HepG2 (cell line): ENCODE results near the gene CD248. TPM values are rescaled to one million over a fixed set of nuclear protein-coding genes. Genes with fewer than 3 reads are reported as not detected.

Experiments used
- CBX2 ChIP-seq, 2 experiments: fragments of 200-600 bp in 1 of 2; sonication (generic); formaldehyde crosslinking in 1 of 2; IDR thresholded peaks; 2 replicates each; pipeline versions ENCODE4 v1.7.0 to v1.8.1; 2018 to 2022; ENCODE audit warnings: low read depth in 2 of 2, low read length in 1 of 2, mild to moderate bottlenecking in 1 of 2, missing genetic modification reagents in 1 of 2
- EP300 ChIP-seq, 3 experiments: sonication (generic) in 1 of 3; formaldehyde crosslinking in 1 of 3; IDR thresholded peaks; 2 replicates each; pipeline versions ENCODE4 v1.5.1 to v1.6.1; 2011 to 2020; ENCODE audit warnings: low read depth in 2 of 3, low read length in 2 of 3, borderline replicate concordance in 1 of 3, improper control_type of control experiment in 1 of 3, mild to moderate bottlenecking in 1 of 3, missing genetic modification reagents in 1 of 3, moderate library complexity in 1 of 3
- HOXD1 ChIP-seq: sonication (generic); formaldehyde crosslinking; IDR thresholded peaks from 2 replicates; pipeline ENCODE4 v1.5.0; 2020; ENCODE audit warnings: missing genetic modification reagents
- IRX3 ChIP-seq: sonication (generic); formaldehyde crosslinking; IDR thresholded peaks from 2 replicates; pipeline ENCODE4 v1.8.1; 2023; ENCODE audit warnings: mild to moderate bottlenecking, low read depth, missing genetic modification reagents, borderline replicate concordance
- SRSF9 ChIP-seq: fragments of 200-400 bp; formaldehyde crosslinking; IDR thresholded peaks from 2 replicates; pipeline ENCODE4 v1.6.1; 2018; ENCODE audit warnings: borderline replicate concordance, mild to moderate bottlenecking, low read depth, low read length; ENCODE audit not compliant: insufficient read depth, poor library complexity, severe bottlenecking
- ZFP36L2 ChIP-seq: sonication (generic); formaldehyde crosslinking; IDR thresholded peaks from 2 replicates; pipeline ENCODE4 v1.4.0; 2020; ENCODE audit warnings: missing genetic modification reagents
- ZKSCAN5 ChIP-seq: sonication (generic); formaldehyde crosslinking; IDR thresholded peaks from 2 replicates; pipeline ENCODE4 v1.5.1; 2020; ENCODE audit warnings: mild to moderate bottlenecking, missing genetic modification reagents
- ZNF577 ChIP-seq: sonication (generic); formaldehyde crosslinking; IDR thresholded peaks from 2 replicates; pipeline ENCODE4 v1.4.0; 2020; ENCODE audit warnings: mild to moderate bottlenecking, low read depth, missing genetic modification reagents, borderline replicate concordance
- ZNF691 ChIP-seq: sonication (generic); formaldehyde crosslinking; IDR thresholded peaks from 2 replicates; pipeline ENCODE4 v1.4.0; 2020; ENCODE audit warnings: missing genetic modification reagents, low read depth, mild to moderate bottlenecking, borderline replicate concordance
- ZNF747 ChIP-seq: sonication (generic); formaldehyde crosslinking; IDR thresholded peaks from 2 replicates; pipeline ENCODE4 v1.8.1; 2023; ENCODE audit warnings: missing genetic modification reagents, mild to moderate bottlenecking, borderline replicate concordance
- polyA plus RNA-seq, 8 experiments: library from polyadenylated mRNA; depleted of rRNA in 3 of 8; stranded (reverse) in 7 of 8; unstranded in 1 of 8; fragments of >200 nt; fragmentation: Illumina TruSeq in 4 of 8; extraction: Trizol in 4 of 8; gene quantifications; 2 replicates each; pipeline versions ENCODE4 v1.2.1 to v1.2.3, GENCODE V29; 2011 to 2016; ENCODE audit warnings: low read depth in 4 of 8, missing spikeins in 1 of 8, mixed read lengths in 1 of 8; ENCODE audit not compliant: insufficient read depth in 1 of 8
- total RNA-seq, 5 experiments: library from RNA; depleted of rRNA; stranded (reverse); fragments of >200 nt; fragmentation: Illumina TruSeq; extraction: Trizol; gene quantifications; 2 replicates each; pipeline ENCODE4 v1.2.3, GENCODE V29; 2016; ENCODE audit warnings: low read depth in 1 of 5
- TF ChIP-seq, protein P1 (sequence below): fragments of 450-650 bp; IDR thresholded peaks from 2 replicates; pipeline ENCODE4 v1.6.1; 2016
- TF ChIP-seq, protein P2 (sequence below), 2 experiments: fragments of 450-650 bp in 1 of 2; sonication (generic) in 1 of 2; formaldehyde crosslinking in 1 of 2; IDR thresholded peaks; 2 replicates each; pipeline versions ENCODE4 v1.6.1 to v1.8.0; 2016 to 2022; ENCODE audit warnings: antibody characterized with exemption in 1 of 2, mild to moderate bottlenecking in 1 of 2, missing genetic modification reagents in 1 of 2
- TF ChIP-seq, protein P3 (sequence below): sonication (generic); formaldehyde crosslinking; conservative IDR thresholded peaks from 2 replicates; pipeline ENCODE4 v1.4.0; 2020; ENCODE audit warnings: missing genetic modification reagents

Gene CD248
- total and polyA plus RNA-seq, 2 of the 13 experiments (the other 11 are each of a cell fraction or from before 2014, with no cell fraction given): 0.25 to 0.35 TPM

DNA sequence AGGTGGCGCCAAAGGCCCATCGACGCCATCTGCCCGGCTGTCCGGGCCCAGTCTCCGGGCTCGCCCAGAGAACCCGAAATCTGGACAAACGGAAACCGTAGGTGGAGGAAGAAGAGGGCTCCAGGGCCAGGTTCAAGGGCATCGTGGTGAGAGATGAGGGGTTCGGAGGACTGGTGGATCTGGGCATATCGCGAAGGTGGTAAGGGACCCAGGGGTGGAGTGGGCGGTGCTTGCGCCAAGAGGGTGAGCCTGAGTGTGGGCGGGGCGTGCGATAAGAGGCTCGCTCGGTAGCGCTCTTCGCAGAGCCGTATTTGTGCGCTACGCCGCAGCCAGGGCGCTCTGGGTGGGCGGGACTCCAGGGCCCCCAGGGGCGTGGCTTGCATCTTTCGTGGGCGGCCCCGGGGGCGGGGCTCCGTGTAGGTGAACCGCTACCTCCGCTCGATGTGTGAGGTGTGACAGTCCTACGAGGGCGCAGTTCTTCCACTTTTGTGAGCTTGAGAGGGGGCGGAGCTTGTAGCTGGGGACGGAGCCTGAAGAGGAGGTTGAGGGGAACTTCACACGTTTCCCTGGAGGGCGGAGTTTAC lies 4.8 kb downstream of the CD248 start (continued):
- TF ChIP-seq, protein P1, sequence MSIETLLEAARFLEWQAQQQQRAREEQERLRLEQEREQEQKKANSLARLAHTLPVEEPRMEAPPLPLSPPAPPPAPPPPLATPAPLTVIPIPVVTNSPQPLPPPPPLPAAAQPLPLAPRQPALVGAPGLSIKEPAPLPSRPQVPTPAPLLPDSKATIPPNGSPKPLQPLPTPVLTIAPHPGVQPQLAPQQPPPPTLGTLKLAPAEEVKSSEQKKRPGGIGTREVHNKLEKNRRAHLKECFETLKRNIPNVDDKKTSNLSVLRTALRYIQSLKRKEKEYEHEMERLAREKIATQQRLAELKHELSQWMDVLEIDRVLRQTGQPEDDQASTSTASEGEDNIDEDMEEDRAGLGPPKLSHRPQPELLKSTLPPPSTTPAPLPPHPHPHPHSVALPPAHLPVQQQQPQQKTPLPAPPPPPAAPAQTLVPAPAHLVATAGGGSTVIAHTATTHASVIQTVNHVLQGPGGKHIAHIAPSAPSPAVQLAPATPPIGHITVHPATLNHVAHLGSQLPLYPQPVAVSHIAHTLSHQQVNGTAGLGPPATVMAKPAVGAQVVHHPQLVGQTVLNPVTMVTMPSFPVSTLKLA: no peak
- no peak for TF ChIP-seq CBX2 (IDR thresholded peaks at IDR 0.05; ENCODE audit: low read depth, low read length)
- TF ChIP-seq CBX2 (CRISPR knock-in tag; IDR thresholded peaks at IDR 0.05; ENCODE audit: low read depth): 0 out of 2 replicates have a peak, but pooled peaks have one; percentile 0
- peak; percentile 33; the same call in 1 of the 2 replicates for TF ChIP-seq ZNF747
- TF ChIP-seq ZKSCAN5 (CRISPR knock-in tag): no peak
- no peak for TF ChIP-seq ZNF577 (CRISPR knock-in tag)
- peak; percentile 64; the same call in 1 of the 2 replicates for TF ChIP-seq HOXD1
- TF ChIP-seq, protein P2, sequence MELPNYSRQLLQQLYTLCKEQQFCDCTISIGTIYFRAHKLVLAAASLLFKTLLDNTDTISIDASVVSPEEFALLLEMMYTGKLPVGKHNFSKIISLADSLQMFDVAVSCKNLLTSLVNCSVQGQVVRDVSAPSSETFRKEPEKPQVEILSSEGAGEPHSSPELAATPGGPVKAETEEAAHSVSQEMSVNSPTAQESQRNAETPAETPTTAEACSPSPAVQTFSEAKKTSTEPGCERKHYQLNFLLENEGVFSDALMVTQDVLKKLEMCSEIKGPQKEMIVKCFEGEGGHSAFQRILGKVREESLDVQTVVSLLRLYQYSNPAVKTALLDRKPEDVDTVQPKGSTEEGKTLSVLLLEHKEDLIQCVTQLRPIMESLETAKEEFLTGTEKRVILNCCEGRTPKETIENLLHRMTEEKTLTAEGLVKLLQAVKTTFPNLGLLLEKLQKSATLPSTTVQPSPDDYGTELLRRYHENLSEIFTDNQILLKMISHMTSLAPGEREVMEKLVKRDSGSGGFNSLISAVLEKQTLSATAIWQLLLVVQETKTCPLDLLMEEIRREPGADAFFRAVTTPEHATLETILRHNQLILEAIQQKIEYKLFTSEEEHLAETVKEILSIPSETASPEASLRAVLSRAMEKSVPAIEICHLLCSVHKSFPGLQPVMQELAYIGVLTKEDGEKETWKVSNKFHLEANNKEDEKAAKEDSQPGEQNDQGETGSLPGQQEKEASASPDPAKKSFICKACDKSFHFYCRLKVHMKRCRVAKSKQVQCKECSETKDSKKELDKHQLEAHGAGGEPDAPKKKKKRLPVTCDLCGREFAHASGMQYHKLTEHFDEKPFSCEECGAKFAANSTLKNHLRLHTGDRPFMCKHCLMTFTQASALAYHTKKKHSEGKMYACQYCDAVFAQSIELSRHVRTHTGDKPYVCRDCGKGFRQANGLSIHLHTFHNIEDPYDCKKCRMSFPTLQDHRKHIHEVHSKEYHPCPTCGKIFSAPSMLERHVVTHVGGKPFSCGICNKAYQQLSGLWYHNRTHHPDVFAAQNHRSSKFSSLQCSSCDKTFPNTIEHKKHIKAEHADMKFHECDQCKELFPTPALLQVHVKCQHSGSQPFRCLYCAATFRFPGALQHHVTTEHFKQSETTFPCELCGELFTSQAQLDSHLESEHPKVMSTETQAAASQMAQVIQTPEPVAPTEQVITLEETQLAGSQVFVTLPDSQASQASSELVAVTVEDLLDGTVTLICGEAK (IDR thresholded peaks at IDR 0.05): no peak
- TF ChIP-seq, protein P2 (CRISPR knock-in tag; IDR thresholded peaks at IDR 0.05): no peak; the same call in none of the 2 replicates
- 0 out of 2 replicates have a peak, but pooled peaks have one; percentile 41 for TF ChIP-seq IRX3
- TF ChIP-seq, protein P3, sequence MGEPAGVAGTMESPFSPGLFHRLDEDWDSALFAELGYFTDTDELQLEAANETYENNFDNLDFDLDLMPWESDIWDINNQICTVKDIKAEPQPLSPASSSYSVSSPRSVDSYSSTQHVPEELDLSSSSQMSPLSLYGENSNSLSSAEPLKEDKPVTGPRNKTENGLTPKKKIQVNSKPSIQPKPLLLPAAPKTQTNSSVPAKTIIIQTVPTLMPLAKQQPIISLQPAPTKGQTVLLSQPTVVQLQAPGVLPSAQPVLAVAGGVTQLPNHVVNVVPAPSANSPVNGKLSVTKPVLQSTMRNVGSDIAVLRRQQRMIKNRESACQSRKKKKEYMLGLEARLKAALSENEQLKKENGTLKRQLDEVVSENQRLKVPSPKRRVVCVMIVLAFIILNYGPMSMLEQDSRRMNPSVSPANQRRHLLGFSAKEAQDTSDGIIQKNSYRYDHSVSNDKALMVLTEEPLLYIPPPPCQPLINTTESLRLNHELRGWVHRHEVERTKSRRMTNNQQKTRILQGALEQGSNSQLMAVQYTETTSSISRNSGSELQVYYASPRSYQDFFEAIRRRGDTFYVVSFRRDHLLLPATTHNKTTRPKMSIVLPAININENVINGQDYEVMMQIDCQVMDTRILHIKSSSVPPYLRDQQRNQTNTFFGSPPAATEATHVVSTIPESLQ (CRISPR knock-in tag): no peak; the same call in 1 of the 2 replicates
- TF ChIP-seq ZNF691 (CRISPR knock-in tag): no peak
- TF ChIP-seq SRSF9: no peak
- TF ChIP-seq EP300 (IDR thresholded peaks at IDR 0.05; ENCODE audit: low read depth in 2 of 2, low read length in 2 of 2): no peak
- no peak for TF ChIP-seq EP300 (CRISPR knock-in tag; IDR thresholded peaks at IDR 0.05; ENCODE audit: borderline replicate concordance)
- TF ChIP-seq ZFP36L2 (CRISPR knock-in tag): peak; percentile 13; the same call in 1 of the 2 replicates
